Peyer's patch (tissue), 4 donors: ENCODE measurements around the gene TMEM126B.

Source experiments
- CTCF ChIP-seq, 6 experiments: fragments of 450-650 bp in 4 of 6; fragments of 200-600 bp in 2 of 6; sonication (generic) in 1 of 6; IDR thresholded peaks; one replicate each; pipeline ENCODE4 v1.5.1; 2017 to 2019; ENCODE audit warnings: antibody characterized with exemption in 6 of 6, mild to moderate bottlenecking in 3 of 6, moderate library complexity in 1 of 6
- POLR2A ChIP-seq, 2 donors: fragments of 450-650 bp; IDR thresholded peaks; one replicate each; pipeline ENCODE4 v1.5.1; 2017; ENCODE audit warnings: antibody characterized with exemption in 2 of 2, mild to moderate bottlenecking in 2 of 2, moderate library complexity in 2 of 2

DNA sequence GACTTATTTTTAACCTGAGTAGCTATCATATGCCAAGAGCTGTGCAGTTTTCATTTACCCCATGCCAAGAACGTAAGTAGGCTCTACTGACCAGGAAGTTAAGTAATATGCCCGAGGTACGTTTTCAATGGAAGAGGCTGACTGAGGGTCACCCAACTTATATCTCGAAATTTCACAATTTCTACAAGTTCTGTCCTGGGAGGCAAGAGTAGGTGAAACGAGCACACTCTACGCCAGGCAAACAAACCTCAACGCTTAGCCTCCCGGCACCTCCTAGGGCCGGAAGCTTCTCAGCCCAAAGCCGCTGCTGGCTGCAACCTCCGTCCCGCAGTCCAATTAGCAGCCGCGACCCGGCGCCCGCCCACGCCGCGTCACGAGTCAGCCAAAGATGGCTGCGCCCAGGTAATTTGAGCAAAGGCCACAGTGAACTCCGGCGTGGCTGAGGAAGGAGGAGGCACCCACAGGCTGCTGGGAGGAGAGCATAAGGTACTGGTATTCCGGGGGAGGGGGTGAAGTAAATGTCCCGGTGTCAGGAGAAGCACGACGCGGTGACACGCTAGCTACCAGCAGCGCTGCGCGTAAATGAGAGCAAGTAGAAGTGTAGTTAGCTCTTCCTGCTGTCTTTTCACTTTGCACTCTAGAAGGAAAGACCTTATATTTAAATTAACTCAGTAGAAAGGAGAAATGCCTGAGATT lies 19.4 kb downstream of the TMEM126B start, which contains the start of gene TMEM126A:
- TF ChIP-seq CTCF (IDR thresholded peaks at IDR 0.05) (no peak), POLR2A (IDR thresholded peaks at IDR 0.05) (peak; percentile 65 to 84)
